ENCODE measurements around the gene PIGO. TPM values are rescaled to one million over a fixed set of nuclear protein-coding genes. Genes with fewer than 3 reads are reported as not detected.
A peak's percentile ranks its signal among the peaks of the same experiment; 100 is the strongest.

Gene PIGO
- total RNA-seq, 1 donor from 2014 or later, result 25.7 TPM

- H3K9me3 Mint-ChIP-seq (ENCODE audit: low read depth), result no peaks in the 10 kb centered on the region
- H3K27me3 Mint-ChIP-seq (ENCODE audit: low read depth), result no peaks in the 10 kb centered on the region
- H3K36me3 Mint-ChIP-seq (ENCODE audit: low read depth), result peaks cover 21% of the 10 kb centered on the region
- DNase-seq (ENCODE audit: low spot score), result no peak
- TF ChIP-seq, protein P1, sequence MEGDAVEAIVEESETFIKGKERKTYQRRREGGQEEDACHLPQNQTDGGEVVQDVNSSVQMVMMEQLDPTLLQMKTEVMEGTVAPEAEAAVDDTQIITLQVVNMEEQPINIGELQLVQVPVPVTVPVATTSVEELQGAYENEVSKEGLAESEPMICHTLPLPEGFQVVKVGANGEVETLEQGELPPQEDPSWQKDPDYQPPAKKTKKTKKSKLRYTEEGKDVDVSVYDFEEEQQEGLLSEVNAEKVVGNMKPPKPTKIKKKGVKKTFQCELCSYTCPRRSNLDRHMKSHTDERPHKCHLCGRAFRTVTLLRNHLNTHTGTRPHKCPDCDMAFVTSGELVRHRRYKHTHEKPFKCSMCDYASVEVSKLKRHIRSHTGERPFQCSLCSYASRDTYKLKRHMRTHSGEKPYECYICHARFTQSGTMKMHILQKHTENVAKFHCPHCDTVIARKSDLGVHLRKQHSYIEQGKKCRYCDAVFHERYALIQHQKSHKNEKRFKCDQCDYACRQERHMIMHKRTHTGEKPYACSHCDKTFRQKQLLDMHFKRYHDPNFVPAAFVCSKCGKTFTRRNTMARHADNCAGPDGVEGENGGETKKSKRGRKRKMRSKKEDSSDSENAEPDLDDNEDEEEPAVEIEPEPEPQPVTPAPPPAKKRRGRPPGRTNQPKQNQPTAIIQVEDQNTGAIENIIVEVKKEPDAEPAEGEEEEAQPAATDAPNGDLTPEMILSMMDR (IDR thresholded peaks at IDR 0.05), result no peak
- H3K4me1 Mint-ChIP-seq (ENCODE audit: low read depth), result peaks cover 46% of the 10 kb centered on the region
- peak overlapping the region; percentile 97 for H3K27ac Mint-ChIP-seq (ENCODE audit: unreplicated experiment)
- H3K4me3 Mint-ChIP-seq (ENCODE audit: unreplicated experiment), result peak overlapping the region; percentile 83
Observed at GRCh38 chr9:35070823-35071813, 25.3 kb downstream of the PIGO start.

GRCh38 chr9:35069020-35069419 lies 27.4 kb downstream of the PIGO start:
- Mint-ChIP-seq H3K4me1 (ENCODE audit: low read depth) (peaks cover 46% of the 10 kb centered on the region), H3K4me3 (ENCODE audit: unreplicated experiment) (peak overlapping the region; percentile 83), H3K9me3 (ENCODE audit: low read depth) (no peaks in the 10 kb centered on the region), H3K36me3 (ENCODE audit: low read depth) (peaks cover 24% of the 10 kb centered on the region), H3K27me3 (ENCODE audit: low read depth) (no peaks in the 10 kb centered on the region), H3K27ac (ENCODE audit: unreplicated experiment) (peak overlapping the region; percentile 68)
- DNase-seq (ENCODE audit: low spot score), result no peak
- TF ChIP-seq, protein P1 (IDR thresholded peaks at IDR 0.05), result no peak

- Mint-ChIP-seq H3K9me3 (ENCODE audit: low read depth) (no peaks in the 10 kb centered on the region), H3K4me3 (ENCODE audit: unreplicated experiment) (no peak overlapping the region), H3K4me1 (ENCODE audit: low read depth) (peaks cover 39% of the 10 kb centered on the region), H3K27me3 (ENCODE audit: low read depth) (no peaks in the 10 kb centered on the region), H3K36me3 (ENCODE audit: low read depth) (peaks cover 42% of the 10 kb centered on the region), H3K27ac (ENCODE audit: unreplicated experiment) (no peak overlapping the region)
- TF ChIP-seq, protein P1 (IDR thresholded peaks at IDR 0.05), result no peak
- no peak for DNase-seq (ENCODE audit: low spot score)
Observed at GRCh38 chr9:35067056-35067455, 29.3 kb downstream of the PIGO start.

GRCh38 chr9:35060548-35061207 lies 35.7 kb downstream of the PIGO start:
- Mint-ChIP-seq H3K4me1 (ENCODE audit: low read depth) (no peaks in the 10 kb centered on the region), H3K4me3 (ENCODE audit: unreplicated experiment) (no peak overlapping the region), H3K27me3 (ENCODE audit: low read depth) (no peaks in the 10 kb centered on the region), H3K9me3 (ENCODE audit: low read depth) (no peaks in the 10 kb centered on the region), H3K27ac (ENCODE audit: unreplicated experiment) (no peak overlapping the region), H3K36me3 (ENCODE audit: low read depth) (peaks cover 86% of the 10 kb centered on the region)
- TF ChIP-seq, protein P1 (IDR thresholded peaks at IDR 0.05), result no peak
- no peak for DNase-seq (ENCODE audit: low spot score)

DNA sequence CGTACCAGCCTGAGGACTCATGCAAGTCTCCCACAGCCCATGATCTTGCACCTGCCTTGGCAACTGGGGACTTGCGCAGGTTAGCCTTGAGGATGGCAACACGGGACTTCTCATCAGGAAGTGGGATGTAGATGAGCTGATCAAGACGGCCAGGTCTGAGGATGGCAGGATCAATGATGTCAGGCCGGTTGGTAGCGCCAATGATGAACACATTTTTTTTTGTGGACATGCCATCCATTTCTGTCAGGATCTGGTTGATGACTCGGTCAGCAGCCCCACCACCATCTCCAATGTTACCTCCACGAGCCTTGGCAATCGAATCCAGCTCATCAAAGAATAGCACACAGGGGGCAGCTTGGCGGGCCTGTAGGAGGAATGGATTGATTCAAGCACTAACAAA lies 37.0 kb downstream of the PIGO start:
- Mint-ChIP-seq H3K9me3 (ENCODE audit: low read depth) (no peaks in the 10 kb centered on the region), H3K4me1 (ENCODE audit: low read depth) (no peaks in the 10 kb centered on the region), H3K36me3 (ENCODE audit: low read depth) (peaks cover 89% of the 10 kb centered on the region), H3K27ac (ENCODE audit: unreplicated experiment) (no peak overlapping the region), H3K27me3 (ENCODE audit: low read depth) (no peaks in the 10 kb centered on the region), H3K4me3 (ENCODE audit: unreplicated experiment) (no peak overlapping the region)
- DNase-seq (ENCODE audit: low spot score), result no peak
- TF ChIP-seq, protein P1 (IDR thresholded peaks at IDR 0.05), result no peak
